ENCODE measurements around the gene SLC30A7. TPM values are rescaled to one million over a fixed set of nuclear protein-coding genes. Genes with fewer than 3 reads are reported as not detected.
"Not testable (repeated sequence)": the region's sequence is repeated elsewhere in the genome, so short reads cannot be mapped to it uniquely, and the experiment has no call there.

Gene SLC30A7
- total RNA-seq, 1 donor from 2014 or later: 12.5 TPM

DNA sequence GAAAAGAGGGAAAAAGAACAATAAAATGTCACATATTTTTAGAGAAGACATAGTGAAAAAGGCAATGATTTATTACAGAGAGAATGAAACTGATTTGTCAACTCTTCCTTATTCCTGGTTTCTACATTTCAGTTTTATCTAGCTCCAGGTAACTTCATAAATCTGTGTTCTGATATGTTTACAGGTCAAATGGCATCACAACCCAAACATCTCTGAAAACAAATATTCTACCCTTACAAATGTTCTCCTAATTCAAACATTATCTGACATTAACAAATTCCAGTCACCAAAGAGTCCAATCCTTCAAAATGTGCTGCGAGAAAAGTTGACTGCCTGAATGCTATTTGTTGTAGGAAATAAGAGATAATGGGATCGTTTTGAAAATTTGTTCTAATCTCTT, 21.5 kb upstream of the SLC30A7 start:
- TF ChIP-seq, protein P1, sequence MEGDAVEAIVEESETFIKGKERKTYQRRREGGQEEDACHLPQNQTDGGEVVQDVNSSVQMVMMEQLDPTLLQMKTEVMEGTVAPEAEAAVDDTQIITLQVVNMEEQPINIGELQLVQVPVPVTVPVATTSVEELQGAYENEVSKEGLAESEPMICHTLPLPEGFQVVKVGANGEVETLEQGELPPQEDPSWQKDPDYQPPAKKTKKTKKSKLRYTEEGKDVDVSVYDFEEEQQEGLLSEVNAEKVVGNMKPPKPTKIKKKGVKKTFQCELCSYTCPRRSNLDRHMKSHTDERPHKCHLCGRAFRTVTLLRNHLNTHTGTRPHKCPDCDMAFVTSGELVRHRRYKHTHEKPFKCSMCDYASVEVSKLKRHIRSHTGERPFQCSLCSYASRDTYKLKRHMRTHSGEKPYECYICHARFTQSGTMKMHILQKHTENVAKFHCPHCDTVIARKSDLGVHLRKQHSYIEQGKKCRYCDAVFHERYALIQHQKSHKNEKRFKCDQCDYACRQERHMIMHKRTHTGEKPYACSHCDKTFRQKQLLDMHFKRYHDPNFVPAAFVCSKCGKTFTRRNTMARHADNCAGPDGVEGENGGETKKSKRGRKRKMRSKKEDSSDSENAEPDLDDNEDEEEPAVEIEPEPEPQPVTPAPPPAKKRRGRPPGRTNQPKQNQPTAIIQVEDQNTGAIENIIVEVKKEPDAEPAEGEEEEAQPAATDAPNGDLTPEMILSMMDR (conservative IDR thresholded peaks at IDR 0.05; ENCODE audit: low read depth, low read length): no peak
- no peak for DNase-seq (ENCODE audit: low read depth)
- no peak overlapping the region for H3K4me3 ChIP-seq (ENCODE audit: low read depth, low read length)

DNA sequence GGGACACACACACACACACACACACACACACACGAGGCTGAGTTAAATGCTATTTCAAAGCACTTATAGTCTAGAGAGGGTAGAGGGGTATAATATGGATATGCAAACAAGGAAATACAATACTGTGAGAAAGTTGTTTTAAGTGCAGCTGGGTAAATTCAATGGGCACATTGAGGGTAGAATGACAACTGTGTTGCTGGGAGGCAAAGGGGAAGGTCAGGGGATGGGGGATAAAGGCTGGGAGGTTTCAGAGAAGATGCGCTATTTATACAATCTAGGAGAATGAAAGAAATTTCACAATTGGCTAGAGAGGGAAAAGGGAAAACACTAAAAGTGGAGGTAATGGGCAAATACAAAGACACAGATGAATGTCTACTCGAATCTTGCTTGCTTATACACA, 20.7 kb upstream of the SLC30A7 start:
- DNase-seq (ENCODE audit: low read depth): no peak
- TF ChIP-seq, protein P1 (conservative IDR thresholded peaks at IDR 0.05; ENCODE audit: low read depth, low read length): no peak

DNA sequence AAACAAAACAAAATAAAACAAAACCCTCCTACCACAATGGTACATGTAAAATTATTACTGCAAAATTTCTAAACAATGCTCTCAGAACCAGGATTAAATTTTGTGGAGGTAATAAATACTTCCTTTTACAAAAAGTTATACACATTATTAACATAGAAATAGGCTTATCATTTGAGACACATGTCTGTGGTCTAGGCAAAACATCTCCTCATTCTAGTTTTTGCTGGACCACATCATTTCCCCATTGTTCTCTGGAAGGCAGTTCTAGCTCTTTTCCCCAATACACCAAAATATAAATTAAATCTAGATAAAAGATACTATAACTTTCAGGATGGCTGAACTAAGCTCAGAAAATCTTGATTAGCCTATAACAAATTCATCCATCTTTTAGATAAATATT, 19.6 kb upstream of the SLC30A7 start:
- TF ChIP-seq, protein P1 (conservative IDR thresholded peaks at IDR 0.05; ENCODE audit: low read depth, low read length): no peak
- H3K4me3 ChIP-seq (ENCODE audit: low read depth, low read length): no peak overlapping the region
- no peak for DNase-seq (ENCODE audit: low read depth)

More for the DNA sequence above, 20.7 kb upstream of the SLC30A7 start:
- H3K4me3 ChIP-seq (ENCODE audit: low read depth, low read length): no peak overlapping the region

DNA sequence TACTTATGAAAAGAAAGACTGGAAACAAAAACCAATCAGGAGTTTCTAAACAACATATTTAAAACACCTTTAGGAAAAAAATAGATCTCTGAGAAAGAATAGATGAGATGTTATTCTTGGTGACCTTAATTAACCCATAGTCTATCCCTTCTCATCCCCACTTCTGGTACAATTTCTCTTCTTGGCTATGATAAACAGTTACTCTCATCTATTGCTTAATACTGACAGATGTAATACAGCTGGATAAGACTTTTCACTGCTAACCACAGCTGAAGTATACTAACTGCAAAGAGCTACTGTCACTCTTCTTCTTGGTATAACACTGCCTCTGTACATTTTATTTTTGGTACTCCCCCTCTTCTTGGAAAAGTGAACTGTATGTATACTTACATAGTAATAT, 16.5 kb upstream of the SLC30A7 start:
- TF ChIP-seq, protein P1 (conservative IDR thresholded peaks at IDR 0.05; ENCODE audit: low read depth, low read length): no peak
- no peak overlapping the region for H3K4me3 ChIP-seq (ENCODE audit: low read depth, low read length)
- no peak for DNase-seq (ENCODE audit: low read depth)

DNA sequence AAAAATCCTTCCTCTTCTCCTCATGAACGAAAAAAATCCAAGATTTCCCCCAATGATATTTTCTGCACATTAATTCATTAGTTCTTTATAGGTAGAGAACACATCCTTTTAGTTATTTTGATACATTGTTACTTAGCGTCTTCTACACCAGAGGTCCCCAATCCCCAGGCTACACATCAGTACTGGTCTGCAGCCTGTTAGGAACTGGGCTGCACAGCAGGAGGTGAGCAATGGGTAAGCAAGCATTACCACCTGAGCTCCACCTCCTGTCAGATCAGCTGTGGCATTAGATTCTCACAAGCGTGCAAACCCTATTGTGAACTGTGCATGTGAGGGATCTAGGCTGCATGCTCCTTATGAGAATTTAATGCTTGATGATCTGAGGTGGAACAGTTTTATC, 14.2 kb upstream of the SLC30A7 start:
- TF ChIP-seq, protein P1 (conservative IDR thresholded peaks at IDR 0.05; ENCODE audit: low read depth, low read length): no peak
- no peak for DNase-seq (ENCODE audit: low read depth)
- no peak overlapping the region for H3K4me3 ChIP-seq (ENCODE audit: low read depth, low read length)

DNA sequence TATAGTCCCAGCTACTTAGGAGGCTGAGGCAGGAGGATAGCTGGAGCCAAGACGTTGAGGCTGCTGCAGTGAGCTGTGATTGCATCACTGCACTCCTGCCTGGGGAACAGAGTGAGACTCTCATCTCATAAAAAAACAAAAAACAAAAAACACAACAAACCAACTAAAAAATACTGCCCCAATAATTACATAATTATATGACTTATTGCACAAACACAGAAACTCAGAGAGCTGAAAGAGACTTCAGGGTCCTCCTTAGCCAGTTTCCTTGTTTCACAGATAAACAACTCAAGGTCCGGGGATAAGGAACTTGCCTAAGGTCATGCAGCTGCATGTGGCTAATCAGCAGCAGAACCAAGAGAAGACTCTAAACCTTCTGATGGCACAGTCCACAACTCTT, 13.2 kb upstream of the SLC30A7 start:
- no peak for DNase-seq (ENCODE audit: low read depth)
- TF ChIP-seq, protein P1 (conservative IDR thresholded peaks at IDR 0.05; ENCODE audit: low read depth, low read length): no peak
- no peak overlapping the region for H3K4me3 ChIP-seq (ENCODE audit: low read depth, low read length)

DNA sequence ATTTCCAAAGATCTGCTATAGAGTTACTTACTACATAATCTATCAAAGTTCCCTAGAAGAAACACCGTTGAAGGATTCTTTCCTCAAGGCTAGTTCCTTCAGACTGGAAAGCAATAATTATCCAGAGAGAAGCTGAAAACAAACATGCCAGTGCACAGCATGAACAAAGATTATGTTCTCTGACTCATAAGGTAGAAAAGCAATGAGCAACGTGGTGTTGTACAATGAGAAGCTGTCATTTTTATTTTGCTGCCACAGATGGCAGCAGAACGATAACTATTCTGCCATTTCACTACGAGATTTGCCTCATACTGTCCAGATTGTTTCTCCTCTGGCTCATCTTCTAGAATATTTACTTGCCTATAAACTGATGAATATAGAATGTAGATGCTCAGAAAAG, 11.9 kb upstream of the SLC30A7 start:
- H3K4me3 ChIP-seq (ENCODE audit: low read depth, low read length): no peak overlapping the region
- DNase-seq (ENCODE audit: low read depth): peak; percentile 22
- TF ChIP-seq, protein P1 (conservative IDR thresholded peaks at IDR 0.05; ENCODE audit: low read depth, low read length): peak; percentile 16

DNA sequence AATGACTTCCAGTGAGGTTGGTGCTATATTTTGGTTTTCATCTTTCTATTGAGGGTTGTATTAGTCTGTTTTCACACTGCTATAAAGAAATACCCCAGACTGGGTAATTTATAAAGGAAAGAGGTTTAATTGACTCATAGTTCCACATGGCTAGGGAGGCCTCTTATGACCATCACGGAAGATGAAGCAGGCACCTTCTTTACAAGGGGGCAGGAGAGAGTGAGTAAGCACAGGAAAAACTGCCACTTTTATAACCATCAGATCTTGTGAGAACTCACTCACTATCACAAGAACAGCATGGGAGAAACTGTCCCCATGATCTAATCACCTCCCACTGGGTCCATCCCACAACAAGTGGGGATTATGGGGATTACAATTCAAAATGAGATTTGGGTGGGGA, 6.9 kb upstream of the SLC30A7 start:
- not testable (repeated sequence) for DNase-seq (ENCODE audit: low read depth); H3K4me3 ChIP-seq (ENCODE audit: low read depth, low read length)

DNA sequence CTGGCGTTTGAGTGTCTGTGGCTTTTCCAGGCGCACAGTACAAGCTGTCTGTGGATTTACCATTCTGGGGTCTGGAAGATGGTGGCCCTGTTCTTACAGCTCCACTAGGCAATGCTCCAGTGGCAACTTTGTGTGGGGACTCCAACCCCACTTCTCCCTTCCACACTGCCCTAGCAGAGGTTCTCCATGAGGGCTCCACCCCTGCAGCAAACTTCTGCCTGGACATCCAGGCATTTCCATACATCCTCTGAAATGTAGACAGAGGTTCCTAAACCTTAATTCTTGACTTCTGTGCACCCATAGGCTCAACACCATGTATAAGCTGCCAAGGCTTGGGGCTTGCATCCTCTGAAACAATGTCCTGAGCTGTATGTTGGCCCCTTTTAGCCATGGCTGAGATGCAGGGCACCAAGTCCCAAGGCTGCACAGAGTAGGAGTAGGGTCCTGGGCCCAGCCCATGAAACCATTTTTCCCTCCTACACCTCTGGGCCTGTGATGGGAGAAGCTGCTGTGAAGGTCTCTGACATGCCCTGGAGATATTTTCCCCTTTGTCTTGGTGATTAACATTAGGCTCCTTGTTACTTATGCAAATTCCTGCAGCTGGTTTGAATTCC, 5.9 kb upstream of the SLC30A7 start:
- not testable (repeated sequence) for DNase-seq (ENCODE audit: low read depth); H3K4me3 ChIP-seq (ENCODE audit: low read depth, low read length)

Data from epithelial cell of proximal tubule (primary cell).